Measurements from ENCODE around the gene SMAD1. TPM values are rescaled to one million over a fixed set of nuclear protein-coding genes. Genes with fewer than 3 reads are reported as not detected.

The SMAD1 gene
- total and polyA plus RNA-seq, 11 donors = 1.8 to 21.4 (median 14.8) TPM

- WGBS, 4 donors = 70 to 87% (median 78%) methylated on average over 9 of the region's 9 CpGs
- ATAC-seq = no peak
- H3K36me3 ChIP-seq = no peaks in the 10 kb centered on the region
- no peaks in the 10 kb centered on the region for H3K27me3 ChIP-seq
- H3K27ac ChIP-seq = peak overlapping the region in 2 of 12 donors; percentile 1 to 6
- TF ChIP-seq POLR2A (IDR thresholded peaks at IDR 0.05) (no peak), CTCF (IDR thresholded peaks at IDR 0.05) (no peak)
- no peaks in the 10 kb centered on the region for H3K9me3 ChIP-seq
- no peak for DNase-seq
- intact Hi-C loops (cut with DNase I) = no loop called here
- no peak overlapping the region for H3K4me3 ChIP-seq
- peaks cover 3 to 73% (median 43%) of the 10 kb centered on the region in 12 donors for H3K4me1 ChIP-seq
Observed at GRCh38 chr4:145497199-145498149, 15.8 kb downstream of the SMAD1 start.

GRCh38 chr4:145498430-145498829 lies 16.8 kb downstream of the SMAD1 start:
- H3K4me1 ChIP-seq = peaks cover 4 to 73% (median 48%) of the 10 kb centered on the region in 12 donors
- H3K27me3 ChIP-seq = no peaks in the 10 kb centered on the region
- no peak overlapping the region for H3K4me3 ChIP-seq
- intact Hi-C loops (cut with DNase I) = no loop called here
- H3K27ac ChIP-seq = peak overlapping the region in 1 of 12 donors; percentile 35
- no peak for DNase-seq
- no peaks in the 10 kb centered on the region for H3K9me3 ChIP-seq
- TF ChIP-seq CTCF (IDR thresholded peaks at IDR 0.05) = no peak
- TF ChIP-seq POLR2A (IDR thresholded peaks at IDR 0.05) = no peak
- no peaks in the 10 kb centered on the region for H3K36me3 ChIP-seq
- ATAC-seq = no peak

- H3K4me1 ChIP-seq = peaks cover 4 to 70% (median 56%) of the 10 kb centered on the region in 12 donors
- H3K27me3 ChIP-seq = no peaks in the 10 kb centered on the region
- H3K4me3 ChIP-seq = no peak overlapping the region
- peak overlapping the region in 10 of 12 donors; percentile 11 to 59 (median 40) for H3K27ac ChIP-seq
- H3K9me3 ChIP-seq = no peaks in the 10 kb centered on the region
- intact Hi-C loops (cut with DNase I) = no loop called here
- 37 to 45% (median 42%) methylated on average over 3 of the region's 3 CpGs for WGBS, 4 donors
- DNase-seq (no peak), ATAC-seq (peak; percentile 66 to 84 (median 80))
- no peaks in the 10 kb centered on the region for H3K36me3 ChIP-seq
- TF ChIP-seq CTCF (IDR thresholded peaks at IDR 0.05) (no peak), POLR2A (IDR thresholded peaks at IDR 0.05) (no peak)
Observed at GRCh38 chr4:145501051-145501660, 19.5 kb downstream of the SMAD1 start.

- no peak overlapping the region for H3K4me3 ChIP-seq
- H3K9me3 ChIP-seq = no peaks in the 10 kb centered on the region
- whole genome bisulfite sequencing, 4 donors = 70 to 85% (median 82%) methylated on average over 5 of the region's 5 CpGs
- DNase-seq (no peak), ATAC-seq (no peak)
- peak overlapping the region in 6 of 12 donors; percentile 7 to 50 (median 24) for H3K27ac ChIP-seq
- intact Hi-C loops (cut with DNase I) = no loop called here
- H3K27me3 ChIP-seq = no peaks in the 10 kb centered on the region
- peaks cover 7 to 74% (median 52%) of the 10 kb centered on the region in 12 donors for H3K4me1 ChIP-seq
- no peak for TF ChIP-seq POLR2A (IDR thresholded peaks at IDR 0.05)
- TF ChIP-seq CTCF (IDR thresholded peaks at IDR 0.05) = no peak
- H3K36me3 ChIP-seq = no peaks in the 10 kb centered on the region
Observed at GRCh38 chr4:145502809-145503208, 21.2 kb downstream of the SMAD1 start.
